Hematopoietic multipotent progenitor cell treated with erythropoietin and hydrocortisone succinate and interleukin-3 and kit ligand, for 17 days (in vitro differentiated cells): ENCODE measurements around the gene SPIRE2.
"Not testable (repeated sequence)": the region's sequence is repeated elsewhere in the genome, so short reads cannot be mapped to it uniquely, and the experiment has no call there.

Experiments
- DNase-seq: peaks from one replicate; pipeline ENCODE4 v3.0.0-alpha.2; 2015; ENCODE audit warnings: low spot score

The SPIRE2 gene

DNA sequence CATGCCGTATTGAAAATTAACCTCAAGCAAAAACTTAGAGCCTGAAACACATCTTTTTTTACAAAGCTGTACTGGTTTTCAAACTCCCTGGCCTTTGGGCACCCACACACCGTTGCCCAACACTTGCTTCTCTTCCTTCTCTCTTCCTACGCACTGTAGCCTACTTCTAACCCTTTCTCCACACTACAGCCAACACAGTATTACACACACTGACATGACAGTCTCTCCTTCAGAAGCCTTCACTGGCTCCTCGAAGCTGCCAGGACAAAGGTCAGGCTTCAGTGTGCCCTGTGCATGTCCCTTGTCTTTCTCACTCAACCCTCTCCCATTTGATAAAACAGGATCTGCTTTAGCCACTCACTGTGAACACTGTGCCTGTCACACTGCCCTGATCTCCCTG, 19.8 kb upstream of the SPIRE2 start:
- DNase-seq: no peak

DNA sequence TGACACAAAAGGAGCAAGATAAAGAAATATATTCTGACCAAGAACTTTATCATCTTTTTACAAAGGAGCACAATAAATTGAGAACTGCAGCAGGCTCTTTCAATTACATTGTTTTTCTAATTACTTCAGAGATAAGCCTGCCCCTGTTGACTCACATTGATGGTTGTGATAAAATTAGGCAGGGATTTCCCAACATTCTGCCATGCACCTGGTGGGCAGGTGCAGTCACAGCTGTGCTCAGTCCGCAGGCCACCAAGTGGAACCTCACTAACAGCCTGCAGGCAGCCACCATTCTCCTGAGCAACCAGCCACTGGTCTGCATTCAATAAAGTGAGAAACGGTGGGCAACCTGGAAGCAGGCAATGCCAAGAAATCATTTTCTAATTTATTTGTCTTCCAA, 17.0 kb upstream of the SPIRE2 start:
- DNase-seq: no peak

DNA sequence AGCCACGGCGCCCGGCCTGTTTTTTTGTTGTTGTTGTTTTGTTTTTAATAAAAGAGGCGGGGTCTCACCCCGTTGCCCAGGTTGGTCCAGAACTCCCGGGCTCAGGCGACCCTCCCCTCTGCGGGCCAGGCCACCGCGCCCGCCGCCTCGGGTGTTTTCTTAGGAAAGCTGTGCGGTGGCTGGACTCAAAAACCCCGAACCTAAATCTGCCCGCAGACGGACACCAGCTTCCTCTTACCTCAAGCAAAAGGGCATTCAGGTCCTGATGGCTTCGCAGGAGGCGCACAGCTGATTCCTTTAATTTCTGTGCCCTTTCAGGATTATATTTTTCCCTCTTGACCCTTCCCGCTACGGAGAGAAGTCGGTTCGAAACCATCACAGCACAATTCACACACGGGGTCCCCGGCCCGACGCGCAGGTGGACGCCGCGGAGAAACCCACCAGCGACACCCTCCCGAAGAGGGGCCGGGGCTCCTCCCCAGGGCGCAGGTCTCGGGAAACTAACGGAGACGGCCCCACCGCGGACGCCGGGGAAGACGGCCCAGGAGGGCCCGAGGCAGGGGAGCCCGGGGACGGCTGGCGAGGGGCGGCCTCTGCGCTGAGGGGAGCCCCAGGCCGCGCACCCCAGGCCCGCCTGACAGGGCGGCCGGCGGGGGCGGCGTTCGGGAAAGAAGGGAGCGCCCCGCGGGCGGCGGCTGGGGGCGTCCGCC, 12.5 kb upstream of the SPIRE2 start:
- no peak for DNase-seq

DNA sequence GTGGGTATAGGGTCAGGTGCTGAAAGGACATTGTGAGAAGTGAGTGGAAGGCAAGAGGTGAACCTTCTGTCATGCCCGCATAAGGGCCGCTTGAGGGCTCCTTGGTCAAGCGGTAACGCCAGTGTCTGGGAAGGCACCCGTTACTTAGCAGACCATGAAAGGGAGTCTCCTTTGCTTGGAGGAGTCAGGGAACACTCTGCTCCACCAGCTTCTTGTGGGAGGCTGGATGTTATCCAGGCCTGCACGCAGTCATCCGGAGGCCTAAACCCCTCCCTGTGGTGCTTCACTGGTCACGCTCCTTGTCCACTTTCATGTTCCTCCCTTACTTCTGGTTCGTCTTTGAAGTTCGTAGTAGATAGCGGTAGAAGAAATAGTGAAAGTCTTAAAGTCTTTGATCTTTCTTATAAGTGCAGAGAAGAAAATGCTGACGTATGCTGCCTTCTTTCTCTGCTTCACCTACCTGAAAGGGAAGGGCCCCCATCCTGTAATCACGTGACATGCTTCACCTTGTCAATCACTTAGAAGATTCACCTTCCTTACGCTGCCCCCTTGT, 9.3 kb upstream of the SPIRE2 start:
- DNase-seq: not testable (repeated sequence)

DNA sequence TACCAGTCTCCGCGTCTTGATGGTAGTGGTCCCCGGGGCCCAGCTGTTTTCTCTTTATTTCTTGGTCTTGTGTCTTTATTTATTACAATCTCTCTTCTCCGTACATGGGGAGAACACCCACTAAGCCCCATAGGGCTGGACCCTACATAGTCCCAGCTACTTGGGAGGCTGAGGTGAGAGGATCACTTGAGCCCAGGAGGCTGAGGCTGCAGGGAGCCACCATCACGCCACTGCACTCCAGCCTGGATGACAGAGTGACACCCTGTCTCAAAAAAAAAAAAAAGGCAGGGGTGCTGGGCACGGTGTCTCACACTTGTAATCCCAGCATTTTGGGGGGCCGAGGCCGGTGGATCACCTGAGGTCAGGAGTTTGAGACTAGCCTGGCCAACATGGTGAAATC, 8.8 kb upstream of the SPIRE2 start:
- not testable (repeated sequence) for DNase-seq

DNA sequence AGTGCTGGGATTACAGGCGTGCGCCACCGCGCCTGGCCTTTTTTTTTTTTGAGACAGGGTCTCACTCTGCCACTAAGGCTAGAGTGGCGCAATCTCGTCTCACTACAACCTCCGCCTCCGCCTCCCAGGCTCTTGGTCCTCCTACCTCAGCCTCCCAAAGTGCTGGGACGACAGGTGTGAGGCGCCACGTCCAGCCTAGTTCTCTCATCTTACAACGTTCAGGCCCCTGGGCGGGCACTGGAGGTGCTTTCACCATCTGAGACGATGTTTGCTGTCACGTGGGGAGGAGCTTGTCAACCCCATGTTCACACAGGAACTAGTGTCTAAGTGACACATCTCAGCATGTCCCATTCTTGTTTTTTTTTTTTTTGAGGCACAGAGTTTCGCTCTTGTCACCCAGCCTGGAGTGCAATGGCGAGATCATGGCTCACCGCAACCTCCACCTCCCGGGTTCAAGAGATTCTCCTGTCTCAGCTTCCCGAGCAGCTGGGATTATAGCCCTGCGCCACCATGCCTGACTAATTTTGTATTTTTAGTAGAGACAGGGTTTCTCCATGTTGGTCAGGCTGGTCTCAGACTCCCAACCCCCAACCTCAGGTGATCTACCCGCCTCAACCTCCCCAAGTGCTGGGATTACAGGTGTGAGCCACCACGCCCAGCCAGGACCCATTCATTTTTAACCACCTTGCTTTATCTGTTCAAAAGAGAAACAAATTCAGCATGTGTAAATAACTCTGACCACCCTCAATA, 6.7 kb upstream of the SPIRE2 start:
- no peak for DNase-seq

DNA sequence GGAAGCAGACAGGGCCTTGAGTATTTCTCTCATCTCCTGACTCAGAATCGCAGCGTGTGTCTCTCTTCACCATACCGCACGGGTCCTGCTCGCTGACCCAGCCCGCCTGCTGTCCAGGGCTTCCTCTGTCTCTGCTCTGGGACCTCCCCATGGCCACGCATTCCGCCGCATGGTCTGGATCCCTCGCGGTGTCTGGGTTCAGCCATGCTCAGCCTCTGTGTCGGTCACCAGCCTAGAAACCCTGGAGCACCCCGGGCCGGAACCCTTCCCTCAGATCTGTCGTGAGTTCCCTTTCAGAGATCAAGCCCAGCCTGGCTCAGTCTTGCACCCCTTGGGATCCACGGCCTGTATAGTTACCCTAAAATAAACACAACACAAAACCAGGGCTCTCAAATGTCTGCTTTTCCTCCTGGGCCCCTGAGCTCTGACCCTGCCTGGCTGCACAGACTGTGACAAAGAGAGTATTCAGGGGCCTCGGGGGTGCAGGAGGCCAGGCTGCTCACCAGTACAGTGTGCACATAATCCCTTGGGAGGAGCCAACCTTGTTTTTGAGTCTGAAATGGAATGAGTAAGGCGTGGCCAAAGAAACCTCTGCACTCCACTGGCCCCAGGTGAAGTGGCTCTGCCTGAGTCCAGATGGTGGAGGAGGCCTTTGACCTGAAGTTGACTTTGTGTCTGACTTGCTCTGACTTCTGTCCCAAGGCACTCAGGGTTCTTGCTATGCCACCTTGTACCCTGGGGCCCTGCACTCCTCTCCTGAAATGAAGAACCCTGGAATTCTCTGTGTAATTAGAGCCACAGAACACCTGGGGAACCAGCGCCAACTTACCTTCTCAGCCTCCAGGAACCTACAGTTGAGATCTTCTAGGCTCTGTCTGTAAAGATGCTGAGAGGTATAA, 5.8 kb upstream of the SPIRE2 start:
- DNase-seq: no peak

DNA sequence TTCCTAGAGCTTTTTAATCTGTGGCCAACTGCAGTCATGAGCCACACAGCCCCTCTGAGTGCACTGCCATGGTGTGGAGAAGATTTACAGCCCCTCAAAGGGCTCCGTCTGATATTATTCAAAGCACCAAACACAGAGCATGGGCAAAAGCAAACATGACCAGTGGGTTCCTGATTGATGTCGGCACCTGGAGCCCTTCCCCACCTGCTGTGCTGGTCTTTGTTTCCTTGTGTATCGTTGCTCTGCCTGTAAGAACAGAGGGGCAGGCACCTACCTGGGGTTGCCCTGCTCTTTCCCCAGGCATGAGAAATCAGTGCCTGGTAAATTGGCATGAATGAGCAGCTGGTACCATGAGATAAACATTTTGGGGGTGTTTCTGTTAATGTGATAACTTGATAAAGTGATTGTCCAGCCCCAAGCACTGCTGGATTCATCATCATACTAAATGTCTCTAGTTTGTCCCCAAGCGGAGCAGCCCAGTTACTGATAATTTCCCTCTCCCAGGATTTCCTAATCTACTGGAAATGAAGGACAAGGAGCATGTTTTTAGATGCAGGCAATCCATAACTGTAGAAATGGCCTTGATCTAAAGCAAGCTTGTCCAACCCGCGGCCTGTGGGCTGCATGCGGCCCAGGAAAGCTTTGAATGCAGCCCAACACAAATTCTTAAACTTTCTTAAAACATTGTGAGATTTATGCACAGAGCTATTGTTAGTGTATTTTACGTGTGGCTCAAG, 5.0 kb upstream of the SPIRE2 start:
- no peak for DNase-seq

DNA sequence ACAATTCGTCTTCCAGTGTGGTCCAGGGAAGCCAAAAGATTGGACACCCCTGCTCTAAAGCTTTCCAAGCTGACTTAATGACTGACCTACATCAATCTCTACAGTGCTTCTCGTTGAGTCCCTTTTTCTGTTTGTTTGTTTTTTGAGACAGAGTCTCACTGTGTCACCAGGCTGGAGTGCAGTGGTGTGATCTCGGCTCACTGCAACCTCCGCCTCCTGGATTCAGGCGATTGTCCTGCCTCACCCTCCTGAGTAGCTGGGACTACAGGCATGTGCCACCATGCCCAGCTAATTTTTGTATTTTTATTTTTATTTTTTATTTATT, 4.5 kb upstream of the SPIRE2 start:
- not testable (repeated sequence) for DNase-seq

DNA sequence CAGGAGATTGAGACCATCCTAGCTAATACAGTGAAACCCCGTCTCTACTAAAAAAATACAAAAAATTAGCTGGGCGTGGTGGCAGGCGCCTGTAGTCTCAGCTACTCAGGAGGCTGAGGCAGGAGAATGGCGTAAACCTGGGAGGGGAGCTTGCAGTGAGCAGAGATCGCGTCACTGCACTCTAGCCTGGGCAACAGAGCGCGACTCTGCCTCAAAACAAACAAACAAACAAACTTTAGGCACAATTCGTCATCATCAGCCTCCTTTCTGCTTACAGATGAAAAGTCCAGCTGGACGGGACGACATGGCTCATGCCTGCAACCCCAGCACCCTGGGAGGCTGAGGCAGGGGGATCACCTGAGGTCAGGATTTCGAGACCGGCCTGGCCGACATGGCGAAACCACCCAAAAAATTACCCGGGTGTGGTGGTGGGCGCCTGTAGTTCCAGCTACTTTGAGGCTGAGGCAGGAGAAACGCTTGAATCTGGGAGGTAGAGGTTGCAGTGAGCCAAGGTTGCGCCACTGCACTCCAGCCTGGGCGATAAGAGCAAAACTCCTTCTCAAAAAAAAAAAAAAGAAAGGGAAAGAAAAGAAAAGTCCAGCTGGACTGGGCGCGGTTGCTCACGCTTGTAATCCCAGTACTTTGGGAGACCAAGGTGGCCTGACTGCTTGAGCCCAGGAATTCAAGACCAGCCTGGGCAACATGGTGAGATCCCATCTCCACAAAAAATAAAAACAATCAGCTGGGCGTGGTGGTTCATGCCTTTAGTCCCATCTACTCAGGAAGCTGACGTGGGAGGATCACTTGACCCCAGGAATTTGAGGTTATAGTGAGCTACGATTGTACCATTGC, 1.5 kb upstream of the SPIRE2 start:
- DNase-seq: no peak

DNA sequence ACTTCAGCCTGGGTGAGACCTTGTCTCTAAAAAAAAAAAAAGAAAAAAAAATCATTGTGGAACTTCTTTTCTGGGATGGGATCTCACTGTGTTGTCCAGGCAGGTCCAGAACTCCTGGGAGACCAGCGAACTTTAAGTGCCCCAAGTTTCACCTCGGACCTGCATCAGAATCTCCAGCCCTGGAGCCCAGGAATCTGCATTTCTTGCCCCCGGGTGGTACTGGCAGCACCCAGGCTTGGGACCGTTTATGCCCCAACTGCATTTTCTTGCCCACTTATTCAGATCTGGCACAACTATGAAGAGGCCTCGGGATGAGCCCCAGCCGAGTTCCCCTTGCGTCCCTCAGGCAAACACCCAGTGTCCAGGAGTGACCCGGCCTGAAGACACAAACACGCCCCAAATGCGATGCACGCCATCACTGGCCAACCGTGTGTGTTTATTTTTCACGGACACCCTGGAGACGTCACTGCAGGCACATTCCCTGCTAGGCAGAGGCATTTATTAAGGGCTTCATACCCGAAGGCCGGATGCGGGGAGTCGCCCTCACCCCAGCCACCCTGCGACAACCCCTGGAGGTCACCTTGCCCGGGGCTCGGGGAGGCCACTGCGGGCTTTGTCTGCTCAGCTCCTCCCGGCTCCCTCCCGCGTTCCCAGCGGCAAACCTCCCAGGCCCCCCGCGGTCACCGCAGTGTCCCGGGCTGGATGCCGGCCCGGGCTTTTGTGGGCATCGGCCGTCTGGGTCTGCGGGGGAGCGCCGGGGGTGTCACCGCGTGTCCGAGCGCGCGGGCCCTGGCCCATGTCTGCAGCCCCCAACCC, 684 bp upstream of the SPIRE2 start:
- no peak for DNase-seq

DNA sequence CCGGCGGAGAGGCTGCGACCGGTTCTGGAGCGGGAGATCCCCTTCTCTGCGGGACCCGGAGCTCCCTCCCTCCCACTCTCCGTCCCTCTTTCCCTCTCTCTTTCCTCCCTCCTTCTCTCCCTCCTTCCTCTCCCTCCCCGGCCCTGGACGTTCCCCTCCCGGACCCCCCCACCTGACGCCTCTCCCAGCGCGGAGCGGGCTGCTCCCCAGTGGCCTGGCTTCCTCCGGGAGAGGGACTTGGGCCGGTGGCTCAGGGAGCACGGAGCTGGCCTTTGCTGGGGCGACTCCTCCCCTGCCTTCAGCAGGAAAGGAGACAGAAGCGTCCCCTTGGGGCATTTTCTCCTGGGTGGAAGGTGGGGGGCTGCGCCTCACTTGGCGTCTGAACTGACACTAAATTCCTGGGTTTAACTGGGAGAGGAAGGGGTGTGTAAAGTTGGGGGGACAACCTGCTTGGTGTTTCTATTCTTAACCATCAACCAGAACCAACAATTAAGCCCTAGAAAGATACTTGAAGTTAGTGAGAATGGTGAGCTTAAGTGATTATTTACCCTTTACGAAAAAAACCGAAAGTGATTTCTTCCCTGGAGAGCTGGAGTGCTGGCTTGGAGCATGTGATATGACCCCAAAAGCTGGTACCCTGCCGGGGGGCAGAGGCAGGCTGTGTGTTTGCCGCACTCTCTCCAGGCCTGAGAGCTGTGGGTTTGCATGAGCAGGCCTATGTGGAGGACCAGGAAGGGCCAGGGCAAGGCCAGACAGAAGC, 775 bp downstream of the SPIRE2 start:
- no peak for DNase-seq

DNA sequence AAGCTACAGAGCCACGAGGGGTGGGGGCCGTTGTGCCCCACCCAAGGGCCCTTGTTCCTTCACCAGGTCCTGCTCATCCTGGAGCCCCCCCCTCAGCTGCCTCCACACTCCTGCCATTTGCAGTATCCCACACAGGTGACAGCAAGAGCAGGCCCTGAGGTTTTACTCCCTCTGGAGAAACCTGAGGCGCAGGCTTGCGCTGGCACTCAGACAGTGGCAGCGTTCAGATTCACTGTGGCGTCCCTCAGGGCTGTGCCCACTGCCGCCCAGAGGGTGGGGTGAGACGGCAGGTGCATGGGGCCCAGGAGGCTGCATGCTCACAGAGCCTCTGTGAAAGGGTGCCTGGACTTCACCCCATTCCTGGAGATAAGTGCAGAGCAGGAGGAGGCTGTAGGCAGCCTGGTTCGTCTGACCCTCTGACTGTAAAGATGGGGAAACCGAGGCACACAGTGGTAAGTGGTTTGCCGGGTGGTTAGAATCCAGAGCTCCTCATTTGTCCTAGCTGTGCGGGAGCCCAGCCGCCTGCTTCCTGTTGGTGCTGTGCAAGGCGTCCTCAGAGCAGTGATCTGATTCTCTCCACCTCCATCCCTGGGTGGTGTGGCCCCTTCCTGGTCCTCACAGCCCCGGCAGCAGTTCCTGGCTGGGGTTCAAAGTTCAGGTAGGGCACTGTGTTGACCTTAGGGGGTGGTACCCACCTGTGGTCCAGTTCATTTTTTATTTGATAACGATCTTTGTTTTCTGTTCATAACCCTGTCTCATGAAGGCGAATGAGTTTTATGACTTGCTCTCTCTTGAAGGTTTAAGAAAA, 1.6 kb downstream of the SPIRE2 start:
- no peak for DNase-seq

DNA sequence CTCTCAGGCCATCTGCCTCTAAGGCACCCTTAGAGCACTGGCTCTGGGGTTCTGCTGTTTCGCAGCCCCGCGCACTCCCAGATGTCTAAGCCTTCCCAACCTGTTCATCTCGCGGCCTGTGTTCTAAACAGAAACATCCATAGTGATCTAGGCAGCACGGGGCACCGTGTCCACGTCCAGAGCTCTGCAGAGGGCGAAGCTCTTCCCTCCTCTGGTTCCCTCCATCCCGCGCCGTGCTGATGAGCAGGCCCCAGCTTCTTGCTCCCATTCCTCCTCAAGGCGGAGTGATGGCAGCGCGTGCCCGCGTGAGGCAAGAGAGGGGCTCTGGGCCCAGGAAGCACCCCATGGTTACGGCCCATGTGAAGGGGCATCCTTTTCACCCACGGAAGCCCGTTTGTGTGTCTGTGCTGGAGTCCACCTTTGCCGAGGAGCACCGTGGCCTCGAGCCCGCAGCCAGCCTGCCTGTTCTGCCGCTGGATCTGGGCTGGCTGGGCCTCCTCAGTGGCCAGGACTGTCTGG, 3.6 kb downstream of the SPIRE2 start:
- DNase-seq: no peak

DNA sequence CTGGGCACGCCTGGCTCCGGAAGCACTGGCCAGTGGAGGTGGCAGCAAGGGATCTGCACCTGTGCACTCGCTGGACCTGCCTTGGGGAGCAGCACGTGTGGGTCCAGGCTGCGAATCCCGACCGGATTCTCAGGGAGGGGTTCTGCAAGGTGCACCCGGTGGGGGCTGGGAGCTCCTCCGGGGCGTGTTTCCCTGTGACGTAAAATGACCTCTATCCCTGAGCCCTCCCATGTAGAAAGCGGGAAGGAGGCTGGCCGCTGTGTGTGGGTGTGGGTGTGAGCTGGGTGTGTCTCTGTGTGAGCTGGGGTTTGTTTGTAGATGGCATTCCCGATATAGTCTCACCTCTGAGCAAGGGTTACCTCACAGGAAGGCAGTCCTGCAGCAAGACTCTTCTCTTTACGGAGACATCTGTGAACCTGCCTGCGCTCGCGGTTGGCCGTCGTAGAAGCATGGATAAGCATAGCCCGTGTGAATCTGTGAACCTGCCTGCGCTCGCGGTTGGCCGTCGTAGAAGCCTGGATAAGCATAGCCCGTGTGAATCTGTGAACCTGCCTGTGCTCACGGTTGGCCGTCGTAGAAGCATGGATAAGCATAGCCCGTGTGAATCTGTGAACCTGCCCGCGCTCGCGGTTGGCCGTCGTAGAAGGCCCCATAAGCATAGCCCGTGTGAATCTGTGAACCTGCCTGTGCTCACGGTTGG, 5.5 kb downstream of the SPIRE2 start:
- not testable (repeated sequence) for DNase-seq

DNA sequence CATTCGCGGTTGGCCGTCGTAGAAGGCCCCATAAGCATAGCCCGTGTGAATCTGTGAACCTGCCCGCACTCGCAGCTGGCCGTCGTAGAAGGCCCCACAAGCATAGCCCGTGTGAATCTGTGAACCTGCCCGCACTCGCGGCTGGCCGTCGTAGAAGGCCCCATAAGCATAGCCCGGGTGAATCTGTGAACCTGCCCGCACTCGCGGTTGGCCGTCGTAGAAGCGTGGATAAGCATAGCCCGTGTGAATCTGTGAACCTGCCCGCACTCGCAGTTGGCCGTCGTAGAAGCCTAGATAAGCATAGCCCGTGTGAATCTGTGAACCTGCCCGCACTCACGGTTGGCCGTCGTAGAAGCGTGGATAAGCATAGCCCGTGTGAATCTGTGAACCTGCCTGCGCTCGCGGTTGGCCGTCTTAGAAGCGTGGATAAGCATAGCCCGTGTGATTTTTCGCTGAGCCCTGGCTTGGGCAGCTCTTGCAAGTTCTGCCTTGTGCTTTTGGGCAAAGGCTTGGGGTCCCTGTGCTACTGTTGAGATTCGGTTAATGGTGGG, 6.6 kb downstream of the SPIRE2 start:
- not testable (repeated sequence) for DNase-seq

DNA sequence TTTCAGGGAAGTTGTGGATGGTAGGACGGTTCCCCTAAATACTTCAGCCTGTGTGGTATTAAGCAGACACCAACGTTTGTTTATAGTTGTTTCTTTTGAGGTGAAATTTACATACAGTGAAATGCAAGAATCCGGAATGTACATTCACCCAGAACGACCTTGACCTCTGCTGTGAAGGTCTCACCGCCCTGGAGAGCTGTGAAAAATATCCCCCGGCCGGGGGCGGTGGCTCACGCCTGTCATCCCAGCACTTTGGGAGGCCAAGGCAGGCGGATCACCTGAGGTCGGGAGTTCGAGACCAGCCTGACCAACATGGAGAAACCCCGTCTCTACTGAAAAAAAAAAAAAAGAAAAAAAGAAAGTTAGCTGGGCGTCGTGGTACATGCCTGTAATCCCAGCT, 8.2 kb downstream of the SPIRE2 start:
- DNase-seq: not testable (repeated sequence)
